ENCODE data around the gene ANKRD45.
"Not testable (repeated sequence)": the region's sequence is repeated elsewhere in the genome, so short reads cannot be mapped to it uniquely, and the experiment has no call there.

ANKRD45 gene

DNA sequence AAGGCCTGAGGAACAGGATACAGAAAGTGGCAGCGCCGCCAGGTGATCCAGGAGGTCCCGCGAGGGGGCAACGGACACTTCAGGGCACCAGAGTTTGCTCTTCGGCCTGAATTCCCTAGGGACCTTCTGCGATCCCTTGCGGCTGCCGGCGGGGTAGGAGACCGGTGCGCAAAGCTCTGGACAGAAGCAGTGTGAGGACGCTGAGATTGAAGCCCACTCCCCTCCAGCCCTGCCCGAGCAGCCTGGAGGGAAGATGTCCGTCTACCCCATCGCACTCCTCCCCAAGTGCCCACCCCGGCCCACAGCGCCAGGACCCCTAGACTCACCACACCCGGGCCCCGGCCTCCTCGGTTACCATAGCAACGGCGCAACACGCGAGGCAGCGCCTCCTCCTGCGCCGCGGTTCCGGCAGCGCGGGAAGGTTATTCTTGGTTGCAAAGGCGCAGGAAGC, at the start of gene ANKRD45:
ANKRD45 (minus strand) TSS at position 361 of the 451 bp plus-strand sequence. CDS start 10,433 bp downstream, outside the sequence.
- peak; percentile 36 for DNase-seq

DNA sequence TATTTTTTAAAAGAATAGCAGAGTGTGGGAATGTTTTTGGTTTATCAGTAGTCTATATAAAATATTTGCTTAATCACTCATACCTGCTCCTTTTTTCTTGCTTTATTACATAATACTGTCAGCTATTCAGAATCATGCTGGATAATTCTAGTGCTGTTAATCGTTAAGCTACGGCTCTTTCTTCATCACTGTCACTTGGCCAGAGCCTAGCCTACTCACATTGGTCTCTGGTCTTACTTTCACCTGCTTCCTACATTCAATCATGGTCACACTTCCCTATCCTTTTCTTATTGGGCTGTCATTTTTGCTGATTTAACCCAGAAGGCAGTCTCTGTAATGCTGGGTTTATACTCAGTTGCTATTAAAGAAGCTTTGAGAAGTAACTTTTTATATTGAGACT, 47.6 kb upstream of the ANKRD45 start:
- no peak for DNase-seq

DNA sequence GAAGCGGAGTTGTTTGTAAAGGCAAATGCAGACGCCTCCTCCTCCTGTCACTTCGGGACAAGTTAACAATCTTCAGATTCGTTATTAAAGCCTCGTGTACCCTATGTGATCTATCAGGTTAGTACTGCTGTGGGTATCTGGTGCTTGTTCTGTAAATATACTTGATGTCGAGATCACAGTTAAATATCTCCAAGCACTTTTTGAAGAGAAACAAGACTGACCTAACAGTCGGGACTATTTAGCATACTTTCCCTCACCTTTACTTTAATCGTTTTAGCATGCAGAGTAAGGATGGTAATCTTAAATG, 45.8 kb upstream of the ANKRD45 start:
- no peak for DNase-seq

DNA sequence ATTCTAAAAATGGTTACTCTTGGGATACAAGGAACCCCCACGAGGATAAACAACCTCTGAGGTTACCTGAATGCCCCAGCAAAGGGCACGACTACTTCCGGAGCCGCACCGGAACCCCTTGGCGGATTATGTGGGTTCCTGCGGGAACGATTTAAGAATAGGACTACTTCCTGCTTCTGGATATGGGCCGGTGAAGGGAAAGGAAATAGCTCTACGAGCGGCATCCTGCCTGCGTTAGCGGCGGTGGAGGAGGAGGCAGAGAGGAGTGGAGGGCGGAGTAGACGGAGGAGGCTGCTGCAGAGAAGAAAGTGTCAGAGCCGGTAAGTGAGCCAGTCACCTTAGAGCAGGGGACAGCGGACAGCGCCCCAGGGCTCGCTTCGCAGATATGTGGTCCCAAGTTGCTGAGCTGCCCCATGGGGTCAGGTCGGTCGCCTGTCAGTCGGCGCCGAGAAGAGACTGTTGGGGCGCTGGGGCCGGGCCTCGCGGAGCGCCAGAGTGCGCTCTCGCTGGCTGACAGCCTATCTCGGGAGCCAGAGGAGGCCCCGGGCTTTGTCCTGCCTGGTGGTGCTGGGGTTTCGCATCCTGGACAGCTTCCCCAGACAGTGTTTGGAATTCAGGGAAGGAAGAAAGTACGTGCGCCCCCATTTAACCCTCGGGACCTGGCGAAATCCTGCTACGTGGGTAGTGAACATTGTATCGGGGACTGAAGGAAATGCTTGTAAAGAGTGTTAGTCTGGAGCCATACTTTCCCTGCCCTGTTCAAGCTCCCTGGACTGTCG, 45.3 kb upstream of the ANKRD45 start, which contains the start of gene KLHL20:
KLHL20 (plus strand) TSS at position 223 of the 779 bp plus-strand sequence. CDS start 1,063 bp downstream, outside the sequence.
- DNase-seq, result peak; percentile 86

DNA sequence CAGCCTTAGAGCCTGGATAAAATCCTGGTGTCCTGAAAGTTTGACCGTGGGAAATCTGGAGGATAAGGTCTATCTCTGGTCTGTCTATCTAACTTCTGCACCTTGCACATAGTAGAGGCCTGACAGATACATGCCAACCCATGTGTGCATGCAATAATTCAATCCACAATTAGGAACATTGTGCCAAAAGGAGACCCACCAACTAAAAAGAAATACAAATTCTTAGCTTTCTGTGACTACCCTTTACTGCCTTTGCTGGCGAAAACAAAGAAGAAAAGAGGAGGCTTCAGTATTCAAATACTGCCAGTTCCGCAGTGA, 44.7 kb upstream of the ANKRD45 start:
- DNase-seq, result no peak

- no peak for DNase-seq
Measured at GRCh38 chr1:173708787-173709186, 39.1 kb upstream of the ANKRD45 start.

DNA sequence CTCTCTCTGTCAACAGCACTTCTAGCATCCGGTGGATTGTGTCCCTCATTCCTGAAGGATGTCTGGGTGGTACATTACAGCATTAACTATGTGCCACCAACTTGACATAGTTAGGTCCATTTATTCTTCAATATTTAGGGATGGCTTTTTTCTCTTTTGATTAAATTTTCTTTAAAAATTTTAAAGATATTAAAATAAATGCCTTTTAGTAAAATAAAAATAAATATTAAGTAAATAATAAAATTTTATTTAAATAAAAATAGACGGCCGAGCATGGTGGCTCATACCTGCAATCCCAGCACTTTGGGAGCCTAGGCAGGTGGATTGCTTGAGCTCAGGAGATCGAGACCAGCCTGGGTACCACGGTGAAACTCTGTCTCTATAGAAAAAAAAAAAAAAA, 35.5 kb upstream of the ANKRD45 start:
- DNase-seq, result no peak

- DNase-seq, result no peak
Measured at GRCh38 chr1:173702736-173703135, 33.1 kb upstream of the ANKRD45 start.

- not testable (repeated sequence) for DNase-seq
Measured at GRCh38 chr1:173701299-173701698, 31.6 kb upstream of the ANKRD45 start.

GRCh38 chr1:173693238-173693637, 23.6 kb upstream of the ANKRD45 start:
- DNase-seq, result no peak

- no peak for DNase-seq
Measured at GRCh38 chr1:173688300-173688699, 18.6 kb upstream of the ANKRD45 start.

DNA sequence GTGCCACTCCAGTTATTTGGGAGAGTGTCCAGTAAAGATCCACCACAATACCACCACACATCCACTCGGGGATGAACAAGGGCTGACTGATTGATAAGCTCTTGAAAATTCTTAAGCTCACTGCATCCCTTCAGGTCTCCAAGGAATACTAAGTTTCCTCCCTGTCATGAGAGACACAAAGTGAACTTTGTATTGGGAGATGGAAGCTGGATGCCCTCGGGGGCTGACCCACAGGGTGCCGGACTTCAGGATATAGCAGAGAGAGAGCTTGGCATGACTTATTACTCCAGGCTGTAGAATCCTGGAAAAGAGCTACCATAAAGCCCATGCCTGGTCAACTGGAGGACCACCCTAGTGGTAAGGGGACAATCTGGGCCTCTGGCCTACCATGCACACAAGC, 15.5 kb upstream of the ANKRD45 start:
- DNase-seq, result not testable (repeated sequence)

DNA sequence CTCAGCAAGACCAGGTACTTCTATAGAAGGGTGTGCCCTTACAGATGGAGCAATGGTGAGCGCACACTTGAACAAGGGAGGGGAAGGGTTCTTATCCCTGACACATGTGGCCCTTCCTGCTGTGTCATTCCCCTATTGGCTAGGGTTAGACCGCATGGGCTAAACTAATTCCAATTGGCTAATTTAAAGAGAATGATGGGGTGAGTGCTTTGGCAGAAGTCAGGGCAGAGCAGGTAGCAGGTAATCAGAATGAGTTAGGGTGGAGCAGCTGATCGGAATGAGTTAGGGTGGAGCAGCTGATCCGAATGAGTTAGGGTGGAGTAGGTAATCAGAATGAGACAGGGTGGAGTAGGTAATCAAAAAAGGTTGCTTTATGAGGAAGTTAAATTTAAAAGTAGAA, 14.2 kb upstream of the ANKRD45 start:
- not testable (repeated sequence) for DNase-seq

GRCh38 chr1:173682184-173682583, 12.5 kb upstream of the ANKRD45 start:
- DNase-seq, result no peak

GRCh38 chr1:173680152-173680551, 10.5 kb upstream of the ANKRD45 start:
- DNase-seq, result not testable (repeated sequence)

DNA sequence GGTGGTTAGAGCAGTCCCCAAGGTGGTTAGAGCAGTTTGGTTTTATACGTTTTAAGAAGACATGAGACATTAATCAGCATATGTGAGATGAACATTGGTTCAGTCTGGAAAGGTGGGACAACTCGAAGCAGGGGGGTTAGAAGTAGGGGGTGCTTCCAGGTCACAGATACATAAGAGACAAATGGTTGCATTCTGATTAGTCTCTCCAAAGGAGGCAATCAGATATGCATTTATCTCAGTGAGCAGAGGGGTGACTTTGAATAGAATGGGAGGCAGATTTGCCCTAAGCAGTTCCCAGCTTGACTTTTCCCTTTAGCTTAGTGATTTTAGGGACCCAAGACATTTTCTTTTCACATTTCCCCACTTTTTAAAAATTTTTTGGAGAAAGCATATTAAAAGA, 4.8 kb upstream of the ANKRD45 start:
- DNase-seq, result not testable (repeated sequence)

- DNase-seq, result no peak
Measured at GRCh38 chr1:173666646-173667045, 3.0 kb downstream of the ANKRD45 start.

DNA sequence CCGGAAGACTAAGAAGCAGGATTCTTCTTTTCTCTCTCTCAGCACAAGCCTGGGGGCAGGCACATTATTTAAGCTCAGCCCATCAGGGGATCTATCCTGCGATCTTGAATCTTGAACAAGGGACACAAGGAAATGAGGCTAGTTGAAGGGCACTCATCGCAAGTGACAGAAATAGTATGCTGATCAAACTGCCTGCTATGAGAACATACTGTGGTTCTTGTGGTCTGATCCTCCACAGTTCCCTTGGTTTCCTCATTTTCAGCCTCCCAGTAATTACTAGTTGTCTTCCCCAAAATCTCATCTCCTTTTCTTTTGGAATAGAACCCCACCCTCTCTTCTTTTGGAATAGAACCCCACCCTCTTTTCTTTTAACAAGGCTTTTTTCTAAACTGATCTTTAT, 6.5 kb downstream of the ANKRD45 start:
- DNase-seq, result no peak

- DNase-seq, result no peak
Measured at GRCh38 chr1:173661763-173662162, 7.9 kb downstream of the ANKRD45 start.

GRCh38 chr1:173661271-173661670, 8.4 kb downstream of the ANKRD45 start:
- DNase-seq, result no peak

GRCh38 chr1:173660306-173660705, 9.3 kb downstream of the ANKRD45 start:
- DNase-seq, result no peak

DNA sequence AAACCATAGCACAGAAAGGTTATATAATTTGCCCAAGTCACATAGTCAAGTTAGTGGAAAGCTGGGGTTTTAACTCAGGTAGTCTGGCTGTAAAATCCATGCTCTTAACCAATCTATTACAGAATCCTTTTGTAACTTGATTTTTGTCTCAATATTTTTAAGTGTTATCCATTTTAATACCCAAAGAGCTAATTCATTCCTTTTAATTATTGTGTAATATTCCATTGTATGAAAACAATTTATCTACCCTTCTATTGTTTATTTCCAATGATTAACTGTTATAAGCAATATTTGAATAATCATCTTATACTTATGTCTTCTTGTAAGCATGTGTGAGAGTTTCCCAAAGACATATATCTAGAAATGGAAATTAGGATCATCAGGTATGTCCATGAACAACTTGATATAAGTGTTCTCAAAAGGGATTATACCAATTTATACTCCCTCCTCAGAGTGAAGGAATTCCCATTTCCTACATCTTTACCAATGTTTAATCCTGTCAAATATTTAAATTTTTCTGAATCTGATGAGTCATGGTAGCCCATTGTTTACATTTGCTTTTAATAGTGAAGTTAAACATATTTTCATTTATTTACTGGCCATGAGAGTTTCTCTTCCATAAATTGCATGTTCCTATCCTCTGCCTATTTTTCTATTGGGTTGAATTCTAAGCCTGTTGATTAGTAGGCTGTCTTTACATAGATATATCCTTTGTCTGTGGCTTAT, 20.6 kb downstream of the ANKRD45 start:
- DNase-seq, result no peak

DNA sequence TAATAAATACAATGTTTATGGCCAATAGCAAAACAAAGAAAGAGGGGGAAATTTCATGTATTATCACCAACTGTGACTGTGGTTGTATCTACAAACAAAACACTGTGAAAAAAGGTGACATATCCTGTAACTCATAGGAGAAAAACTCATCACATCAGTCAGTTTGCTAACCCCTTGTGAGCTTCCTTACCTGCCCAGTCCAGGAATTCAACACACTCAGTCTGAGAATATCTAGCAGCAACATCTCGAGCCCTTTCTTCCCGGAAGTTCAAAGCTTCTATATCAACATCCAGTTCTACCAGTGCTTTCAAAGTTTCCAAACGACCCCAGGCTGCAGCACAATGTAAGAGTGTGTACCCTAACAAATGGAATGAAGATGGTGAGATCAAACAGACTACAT, 23.0 kb downstream of the ANKRD45 start:
- DNase-seq, result no peak

DNA sequence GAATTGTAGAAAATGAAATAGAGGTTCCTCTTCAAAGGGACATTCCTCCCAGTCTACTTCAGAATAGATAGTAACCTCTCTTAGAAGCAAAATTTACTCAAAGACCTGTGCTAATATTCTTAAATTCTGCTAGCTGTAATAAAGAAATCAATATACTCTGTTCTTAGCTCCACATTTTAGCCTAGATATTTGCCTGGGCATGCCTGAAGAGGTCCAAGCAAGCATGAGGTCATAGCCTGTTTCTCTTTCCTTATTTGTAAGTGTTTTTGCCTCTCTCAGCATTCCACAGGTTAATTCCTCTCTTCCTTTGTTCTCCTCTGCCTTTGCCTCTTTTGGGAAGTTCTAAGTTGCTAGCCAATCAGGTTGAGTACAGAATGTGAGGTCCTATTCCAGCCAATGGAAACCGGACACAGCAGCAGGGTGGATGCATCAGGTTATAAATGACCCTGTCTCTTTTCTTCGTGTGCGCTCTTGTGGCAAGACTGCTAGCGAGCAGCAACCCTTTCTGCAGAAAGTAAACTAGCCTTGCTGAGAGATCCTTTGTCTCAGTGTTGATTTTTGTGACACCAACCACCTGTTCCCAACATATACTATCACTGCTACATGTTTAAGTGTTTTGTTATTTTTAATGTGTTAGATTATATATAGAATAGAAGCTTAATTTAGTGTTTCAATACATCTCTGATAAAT, 27.1 kb downstream of the ANKRD45 start:
- DNase-seq, result not testable (repeated sequence)

Measured in stimulated activated CD8-positive, alpha-beta memory T cell treated with anti-CD3 and anti-CD28 coated beads, Interleukin-4, amount 100 ng/mL, for 48 hours (primary cell).